ENCODE measurements around the gene C5AR1. TPM values are rescaled to one million over a fixed set of nuclear protein-coding genes. Genes with fewer than 3 reads are reported as not detected.

The C5AR1 gene
- total and polyA plus RNA-seq, 9 of the 15 experiments (the other 6 are each of a cell fraction or from before 2014, with no cell fraction given) = 0.06 to 1.6 (median 0.28) TPM; not detected in 3

- no peak for TF ChIP-seq ZBTB40 (IDR thresholded peaks at IDR 0.05)
- no peak for TF ChIP-seq ZBTB40 (CRISPR knock-in tag; IDR thresholded peaks at IDR 0.05)
- TF ChIP-seq PKNOX1 (IDR thresholded peaks at IDR 0.05) = no peak
- no peak for TF ChIP-seq POLR2AphosphoS5 (IDR thresholded peaks at IDR 0.05; ENCODE audit: control insufficient read depth, insufficient read depth, low read depth, low read length)
- TF ChIP-seq POLR2H (tag; IDR thresholded peaks at IDR 0.05; ENCODE audit: low read depth) = no peak
- TF ChIP-seq ZFX (CRISPR knock-in tag; IDR thresholded peaks at IDR 0.05) = peak; percentile 4; the same call in 1 of the 2 replicates
- peak; percentile 68 for TF ChIP-seq CXXC5 (CRISPR knock-in tag; IDR thresholded peaks at IDR 0.05)
- TF ChIP-seq RB1 (IDR thresholded peaks at IDR 0.05; ENCODE audit: low read depth) = peak; percentile 29; the same call in 1 of the 2 replicates
- TF ChIP-seq ZNF143 (CRISPR knock-in tag; IDR thresholded peaks at IDR 0.05) = no peak
- no peak for TF ChIP-seq ZNF695 (CRISPR knock-in tag; IDR thresholded peaks at IDR 0.05)
- TF ChIP-seq ZNF561 (CRISPR knock-in tag; conservative IDR thresholded peaks at IDR 0.05) = no peak
- no peak for TF ChIP-seq CC2D1A (IDR thresholded peaks at IDR 0.05)
- peak; percentile 25 for TF ChIP-seq TAF1 (IDR thresholded peaks at IDR 0.05; ENCODE audit: control insufficient read depth, extremely low read depth, insufficient read depth, low read length, severe bottlenecking)
- no peak for TF ChIP-seq CREB3 (tag; conservative IDR thresholded peaks at IDR 0.05; ENCODE audit: low read depth)
These were observed 34.5 kb upstream of the C5AR1 start (continued) for GRCh38 chr19:47274891-47275761.

Measured in K562 (cell line).